ENCODE results near the gene TTC7B. TPM values are rescaled to one million over a fixed set of nuclear protein-coding genes. Genes with fewer than 3 reads are reported as not detected.

The TTC7B gene
- total and polyA plus RNA-seq, 2 donors (not counting 1 experiment from before 2014, with no cell fraction given) = 0.36 to 3.2 TPM

- Histone ChIP-seq H2AFZ (ENCODE audit: insufficient read depth, low read depth, low read length, poor library complexity, severe bottlenecking) (no peak overlapping the region), H4K20me1 (ENCODE audit: control insufficient read depth, insufficient read depth, low read length, poor library complexity, severe bottlenecking) (no peaks in the 10 kb centered on the region), H3K4me2 (replicated peaks; ENCODE audit: low read depth, low read length, poor library complexity, severe bottlenecking) (no peak overlapping the region), H3K79me2 (ENCODE audit: control insufficient read depth, insufficient read depth, low read length) (no peaks in the 10 kb centered on the region), H3K27me3 (replicated peaks in 1 of 4; ENCODE audit: control extremely low read depth in 1 of 4, control insufficient read depth in 3 of 4, insufficient read depth in 4 of 4, low read length in 3 of 4) (no peaks in the 10 kb centered on the region), H3K36me3 (replicated peaks in 1 of 2; ENCODE audit: control extremely low read depth in 1 of 2, control insufficient read depth in 1 of 2, extremely low read depth in 1 of 2, insufficient read depth in 2 of 2, low read length in 1 of 2) (no peaks in the 10 kb centered on the region), H3K4me1 (ENCODE audit: control insufficient read depth in 2 of 2, insufficient read depth in 2 of 2, low read length in 2 of 2) (no peaks in the 10 kb centered on the region), H3K27ac (ENCODE audit: low read length in 2 of 2) (no peak overlapping the region), H3K9me3 (ENCODE audit: control extremely low read depth in 1 of 3, control insufficient read depth in 2 of 3, insufficient read depth in 1 of 3, low read length in 2 of 3) (no peaks in the 10 kb centered on the region), H3K4me3 (ENCODE audit: control extremely low read depth in 1 of 5, extremely low read depth in 1 of 5, insufficient read depth in 1 of 5, low read depth in 2 of 5, low read length in 4 of 5) (no peak overlapping the region), H3K9ac (ENCODE audit: low read length) (no peak overlapping the region)
- Mint-ChIP-seq H3K4me1 (no peaks in the 10 kb centered on the region), H3K27me3 (peaks cover 4% of the 10 kb centered on the region), H3K4me3 (no peak overlapping the region), H3K9me3 (ENCODE audit: insufficient read depth) (no peaks in the 10 kb centered on the region), H3K27ac (no peak overlapping the region)
- intact Hi-C loops (cut with micrococcal nuclease) = no loop called here
- DNase-seq (no peak), ATAC-seq (ENCODE audit: low read depth) (no peak)
- ChIA-PET POLR2A (no interaction called here), CTCF (no interaction called here)
- TF ChIP-seq CTCF (IDR thresholded peaks at IDR 0.05) = no peak
- TF ChIP-seq EZH2 (IDR thresholded peaks at IDR 0.05; ENCODE audit: borderline replicate concordance, insufficient read depth, low read depth, low read length, poor library complexity, severe bottlenecking) = no peak
- WGBS (ENCODE audit: insufficient coverage) = 100% methylated on average over 1 of the region's 3 CpGs
Measured at GRCh38 chr14:90613453-90613852, 202.8 kb downstream of the TTC7B start.

GRCh38 chr14:90612801-90613200 is 203.4 kb downstream of the TTC7B start:
- H3K4me1 Mint-ChIP-seq = no peaks in the 10 kb centered on the region
- 93% methylated on average over 3 of the region's 3 CpGs for WGBS (ENCODE audit: insufficient coverage)
- Histone ChIP-seq H3K9ac (ENCODE audit: low read length) (no peak overlapping the region), H3K79me2 (ENCODE audit: control insufficient read depth, insufficient read depth, low read length) (no peaks in the 10 kb centered on the region), H3K4me1 (ENCODE audit: control insufficient read depth in 2 of 2, insufficient read depth in 2 of 2, low read length in 2 of 2) (no peaks in the 10 kb centered on the region), H3K27ac (ENCODE audit: low read length in 2 of 2) (no peak overlapping the region), H3K27me3 (replicated peaks in 1 of 4; ENCODE audit: control extremely low read depth in 1 of 4, control insufficient read depth in 3 of 4, insufficient read depth in 4 of 4, low read length in 3 of 4) (no peaks in the 10 kb centered on the region), H2AFZ (ENCODE audit: insufficient read depth, low read depth, low read length, poor library complexity, severe bottlenecking) (no peak overlapping the region), H3K36me3 (replicated peaks in 1 of 2; ENCODE audit: control extremely low read depth in 1 of 2, control insufficient read depth in 1 of 2, extremely low read depth in 1 of 2, insufficient read depth in 2 of 2, low read length in 1 of 2) (no peaks in the 10 kb centered on the region), H3K4me3 (ENCODE audit: control extremely low read depth in 1 of 5, extremely low read depth in 1 of 5, insufficient read depth in 1 of 5, low read depth in 2 of 5, low read length in 4 of 5) (no peak overlapping the region), H3K4me2 (replicated peaks; ENCODE audit: low read depth, low read length, poor library complexity, severe bottlenecking) (no peak overlapping the region), H3K9me3 (ENCODE audit: control extremely low read depth in 1 of 3, control insufficient read depth in 2 of 3, insufficient read depth in 1 of 3, low read length in 2 of 3) (no peaks in the 10 kb centered on the region), H4K20me1 (ENCODE audit: control insufficient read depth, insufficient read depth, low read length, poor library complexity, severe bottlenecking) (no peaks in the 10 kb centered on the region)
- ATAC-seq (ENCODE audit: low read depth) (no peak), DNase-seq (no peak)
- H3K27ac Mint-ChIP-seq = no peak overlapping the region
- POLR2A ChIA-PET = no interaction called here
- intact Hi-C loops (cut with micrococcal nuclease) = no loop called here
- no peak for TF ChIP-seq EZH2 (IDR thresholded peaks at IDR 0.05; ENCODE audit: borderline replicate concordance, insufficient read depth, low read depth, low read length, poor library complexity, severe bottlenecking)
- no peak for TF ChIP-seq CTCF (IDR thresholded peaks at IDR 0.05)
- no peak overlapping the region for H3K4me3 Mint-ChIP-seq
- CTCF ChIA-PET = no interaction called here
- H3K27me3 Mint-ChIP-seq = peaks cover 4% of the 10 kb centered on the region
- H3K9me3 Mint-ChIP-seq (ENCODE audit: insufficient read depth) = no peaks in the 10 kb centered on the region
